ENCODE data around the gene TMEM219. TPM values are rescaled to one million over a fixed set of nuclear protein-coding genes. Genes with fewer than 3 reads are reported as not detected.
A peak's percentile ranks its signal among the peaks of the same experiment; 100 is the strongest.

TMEM219 gene
- total and polyA plus RNA-seq, 4 donors = 56.4 to 210 (median 134) TPM

DNA sequence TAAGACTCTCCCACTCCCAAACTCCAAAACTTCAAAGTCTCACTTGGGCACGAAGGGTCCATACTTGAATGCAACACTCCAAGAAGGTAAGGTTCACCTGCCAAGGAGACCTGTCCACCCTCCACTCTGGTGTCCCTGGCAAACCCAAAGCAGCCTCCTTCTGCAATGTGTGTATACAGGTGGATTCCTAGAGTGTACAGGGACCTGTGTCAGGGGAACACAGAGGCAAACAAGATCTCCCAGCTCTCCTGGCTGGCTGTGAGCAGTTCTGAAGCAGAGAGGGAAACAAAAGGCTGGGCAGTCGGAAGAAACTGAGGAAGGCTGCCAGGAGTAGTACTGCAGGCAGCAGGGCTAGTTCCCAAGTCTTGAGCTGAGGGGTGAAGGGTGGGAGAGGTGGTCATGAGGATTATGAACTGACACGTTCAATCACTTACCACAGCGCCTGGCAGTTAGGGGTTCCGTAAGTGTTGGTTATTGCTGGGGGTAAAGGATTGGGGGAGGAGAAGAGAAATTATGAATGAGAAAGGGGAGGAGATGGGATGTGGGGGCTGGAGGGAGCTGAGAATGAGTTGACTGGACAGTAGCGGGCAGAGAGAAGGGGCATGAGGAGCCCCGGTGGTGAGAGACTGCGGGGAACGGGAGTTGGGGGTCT, 36.6 kb upstream of the TMEM219 start:
- Histone ChIP-seq H3K27ac (ENCODE audit: low read depth in 1 of 2, low read length in 1 of 2) (no peak overlapping the region), H3K9ac (ENCODE audit: insufficient read depth in 1 of 2, low read length in 2 of 2) (peak overlapping the region in 1 of 2 donors; percentile 20), H3K27me3 (ENCODE audit: control insufficient read depth in 3 of 3, insufficient read depth in 3 of 3, low read length in 2 of 3) (no peaks in the 10 kb centered on the region), H3K9me3 (ENCODE audit: control insufficient read depth in 4 of 4, insufficient read depth in 3 of 4, low read length in 3 of 4) (no peaks in the 10 kb centered on the region), H3K4me1 (ENCODE audit: control insufficient read depth in 5 of 5, insufficient read depth in 5 of 5, low read length in 5 of 5) (peaks cover 0 to 15% (median 8%) of the 10 kb centered on the region in 5 donors), H3K4me3 (peak overlapping the region; percentile 99), H3K36me3 (ENCODE audit: control insufficient read depth in 4 of 4, insufficient read depth in 4 of 4, low read length in 4 of 4) (peaks cover 0 to 16% (median 2%) of the 10 kb centered on the region in 4 donors)
- TF ChIP-seq, protein P1, sequence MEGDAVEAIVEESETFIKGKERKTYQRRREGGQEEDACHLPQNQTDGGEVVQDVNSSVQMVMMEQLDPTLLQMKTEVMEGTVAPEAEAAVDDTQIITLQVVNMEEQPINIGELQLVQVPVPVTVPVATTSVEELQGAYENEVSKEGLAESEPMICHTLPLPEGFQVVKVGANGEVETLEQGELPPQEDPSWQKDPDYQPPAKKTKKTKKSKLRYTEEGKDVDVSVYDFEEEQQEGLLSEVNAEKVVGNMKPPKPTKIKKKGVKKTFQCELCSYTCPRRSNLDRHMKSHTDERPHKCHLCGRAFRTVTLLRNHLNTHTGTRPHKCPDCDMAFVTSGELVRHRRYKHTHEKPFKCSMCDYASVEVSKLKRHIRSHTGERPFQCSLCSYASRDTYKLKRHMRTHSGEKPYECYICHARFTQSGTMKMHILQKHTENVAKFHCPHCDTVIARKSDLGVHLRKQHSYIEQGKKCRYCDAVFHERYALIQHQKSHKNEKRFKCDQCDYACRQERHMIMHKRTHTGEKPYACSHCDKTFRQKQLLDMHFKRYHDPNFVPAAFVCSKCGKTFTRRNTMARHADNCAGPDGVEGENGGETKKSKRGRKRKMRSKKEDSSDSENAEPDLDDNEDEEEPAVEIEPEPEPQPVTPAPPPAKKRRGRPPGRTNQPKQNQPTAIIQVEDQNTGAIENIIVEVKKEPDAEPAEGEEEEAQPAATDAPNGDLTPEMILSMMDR (IDR thresholded peaks at IDR 0.05; ENCODE audit: control extremely low read depth, extremely low read depth) = no peak
- ATAC-seq (ENCODE audit: insufficient read depth, low FRiP score) (no peak), DNase-seq (peak in 2 of 3 donors; percentile 16 to 22)
- WGBS, 2 donors = 7 to 9% methylated on average over 9 of the region's 9 CpGs

DNA sequence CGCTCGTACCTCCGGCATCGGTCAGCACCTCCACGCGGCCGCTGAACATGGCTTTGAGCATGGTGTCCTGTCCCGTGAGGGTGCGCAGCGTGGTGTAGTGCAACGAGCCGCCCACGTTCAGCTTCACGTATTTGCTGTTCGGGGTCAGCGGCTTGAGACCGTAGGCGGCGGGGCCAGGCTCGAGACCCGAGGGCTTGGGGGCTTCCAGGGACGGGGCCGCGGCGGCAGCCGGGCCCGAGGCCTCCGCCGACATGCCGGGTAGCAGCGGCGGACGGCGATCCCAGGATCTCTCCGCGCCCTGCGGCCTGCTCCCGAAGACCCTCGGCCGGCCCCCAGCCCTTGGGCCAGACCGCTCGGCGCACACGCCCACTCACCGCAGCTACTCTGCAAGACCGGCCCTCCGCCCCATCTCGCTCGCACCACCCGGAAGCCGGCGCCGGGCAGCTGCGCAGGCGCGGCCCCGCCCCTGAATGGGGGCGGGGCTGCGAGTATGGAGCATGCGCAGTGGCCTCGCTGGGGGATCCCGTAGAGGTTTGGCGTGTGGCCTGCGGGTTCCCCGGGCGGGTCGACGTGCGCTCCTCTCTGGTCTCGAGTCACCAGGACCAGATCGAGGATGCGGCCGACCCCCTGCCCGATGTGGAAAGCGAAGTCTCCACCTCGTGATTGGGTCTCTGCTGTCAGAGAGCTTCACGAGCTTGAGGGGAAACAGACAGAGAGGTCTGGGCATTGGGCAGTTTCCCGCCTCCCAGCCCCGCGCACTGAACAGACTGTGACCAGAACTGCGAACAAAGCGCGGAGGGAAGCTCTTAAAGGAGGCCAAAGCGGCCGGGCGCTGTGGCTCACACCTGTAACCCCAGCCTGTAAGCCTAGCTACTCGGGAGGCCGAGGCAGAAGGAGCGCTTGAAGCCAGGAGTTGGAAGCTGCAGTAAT, 35.8 kb upstream of the TMEM219 start, which contains the start of gene KCTD13:
KCTD13 (minus strand) TSS at position 446 of the 930 bp plus-strand sequence; CDS start at position 253, 193 bp downstream.
- Histone ChIP-seq H3K9me3 (ENCODE audit: control insufficient read depth in 4 of 4, insufficient read depth in 3 of 4, low read length in 3 of 4) (no peaks in the 10 kb centered on the region), H3K9ac (ENCODE audit: insufficient read depth in 1 of 2, low read length in 2 of 2) (peak within 1 kb of the TSS; percentile 53 to 90), H3K27ac (ENCODE audit: low read depth in 1 of 2, low read length in 1 of 2) (peak within 1 kb of the TSS; percentile 71 to 92), H3K36me3 (ENCODE audit: control insufficient read depth in 4 of 4, insufficient read depth in 4 of 4, low read length in 4 of 4) (peaks cover 0 to 16% (median 2%) of the 10 kb centered on the region in 4 donors), H3K4me3 (peak within 1 kb of the TSS; percentile 99), H3K27me3 (ENCODE audit: control insufficient read depth in 3 of 3, insufficient read depth in 3 of 3, low read length in 2 of 3) (no peaks in the 10 kb centered on the region), H3K4me1 (ENCODE audit: control insufficient read depth in 5 of 5, insufficient read depth in 5 of 5, low read length in 5 of 5) (peaks cover 0 to 15% (median 8%) of the 10 kb centered on the region in 5 donors)
- DNase-seq = peak; percentile 91 to 95 (median 92)
- 0% methylated on average over 87 to 89 of the region's 89 CpGs for WGBS, 2 donors
- TF ChIP-seq, protein P1 (IDR thresholded peaks at IDR 0.05; ENCODE audit: control extremely low read depth, extremely low read depth) = no peak
- peak; percentile 96 for ATAC-seq (ENCODE audit: insufficient read depth, low FRiP score)

GRCh38 chr16:29926711-29927052, 35.2 kb upstream of the TMEM219 start:
- H3K27me3 ChIP-seq (ENCODE audit: control insufficient read depth in 3 of 3, insufficient read depth in 3 of 3, low read length in 2 of 3) = no peaks in the 10 kb centered on the region
- peaks cover 0 to 15% (median 8%) of the 10 kb centered on the region in 5 donors for H3K4me1 ChIP-seq (ENCODE audit: control insufficient read depth in 5 of 5, insufficient read depth in 5 of 5, low read length in 5 of 5)
- no peaks in the 10 kb centered on the region for H3K9me3 ChIP-seq (ENCODE audit: control insufficient read depth in 4 of 4, insufficient read depth in 3 of 4, low read length in 3 of 4)
- 5 to 9% methylated on average over 12 of the region's 12 CpGs for WGBS, 2 donors
- peaks cover 0 to 13% (median 2%) of the 10 kb centered on the region in 4 donors for H3K36me3 ChIP-seq (ENCODE audit: control insufficient read depth in 4 of 4, insufficient read depth in 4 of 4, low read length in 4 of 4)
- DNase-seq = peak; percentile 29 to 65 (median 53)
- TF ChIP-seq, protein P1 (IDR thresholded peaks at IDR 0.05; ENCODE audit: control extremely low read depth, extremely low read depth) = no peak
- peak overlapping the region; percentile 99 for H3K4me3 ChIP-seq
- peak; percentile 7 for ATAC-seq (ENCODE audit: insufficient read depth, low FRiP score)
- peak overlapping the region; percentile 53 to 90 for H3K9ac ChIP-seq (ENCODE audit: insufficient read depth in 1 of 2, low read length in 2 of 2)
- H3K27ac ChIP-seq (ENCODE audit: low read depth in 1 of 2, low read length in 1 of 2) = peak overlapping the region; percentile 71 to 92
